ENCODE measurements around the gene MTMR4. TPM values are rescaled to one million over a fixed set of nuclear protein-coding genes. Genes with fewer than 3 reads are reported as not detected.

Gene MTMR4
- total RNA-seq, 4 donors from 2014 or later: 37.6 to 50.2 (median 38.8) TPM

GRCh38 chr17:58498177-58498828 lies 16.1 kb downstream of the MTMR4 start:
- DNase-seq (ENCODE audit: low spot score in 2 of 2): no peak
- no peak overlapping the region for H3K4me3 ChIP-seq (ENCODE audit: low read depth, poor library complexity, severe bottlenecking)
- 92 to 95% methylated on average over 6 of the region's 6 CpGs for WGBS, 2 donors
- intact Hi-C loops (cut with DNase I; ENCODE audit: low total_unique reads): no loop called here
- no peak for TF ChIP-seq POLR2A (IDR thresholded peaks at IDR 0.05)
- TF ChIP-seq, protein P1, sequence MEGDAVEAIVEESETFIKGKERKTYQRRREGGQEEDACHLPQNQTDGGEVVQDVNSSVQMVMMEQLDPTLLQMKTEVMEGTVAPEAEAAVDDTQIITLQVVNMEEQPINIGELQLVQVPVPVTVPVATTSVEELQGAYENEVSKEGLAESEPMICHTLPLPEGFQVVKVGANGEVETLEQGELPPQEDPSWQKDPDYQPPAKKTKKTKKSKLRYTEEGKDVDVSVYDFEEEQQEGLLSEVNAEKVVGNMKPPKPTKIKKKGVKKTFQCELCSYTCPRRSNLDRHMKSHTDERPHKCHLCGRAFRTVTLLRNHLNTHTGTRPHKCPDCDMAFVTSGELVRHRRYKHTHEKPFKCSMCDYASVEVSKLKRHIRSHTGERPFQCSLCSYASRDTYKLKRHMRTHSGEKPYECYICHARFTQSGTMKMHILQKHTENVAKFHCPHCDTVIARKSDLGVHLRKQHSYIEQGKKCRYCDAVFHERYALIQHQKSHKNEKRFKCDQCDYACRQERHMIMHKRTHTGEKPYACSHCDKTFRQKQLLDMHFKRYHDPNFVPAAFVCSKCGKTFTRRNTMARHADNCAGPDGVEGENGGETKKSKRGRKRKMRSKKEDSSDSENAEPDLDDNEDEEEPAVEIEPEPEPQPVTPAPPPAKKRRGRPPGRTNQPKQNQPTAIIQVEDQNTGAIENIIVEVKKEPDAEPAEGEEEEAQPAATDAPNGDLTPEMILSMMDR (IDR thresholded peaks at IDR 0.05): no peak

GRCh38 chr17:58493506-58493905 lies 20.9 kb downstream of the MTMR4 start:
- DNase-seq (ENCODE audit: low spot score in 2 of 2): no peak
- H3K4me3 ChIP-seq (ENCODE audit: low read depth, poor library complexity, severe bottlenecking): no peak overlapping the region
- no peak for TF ChIP-seq POLR2A (IDR thresholded peaks at IDR 0.05)
- TF ChIP-seq, protein P1 (IDR thresholded peaks at IDR 0.05): no peak
- 87 to 91% methylated on average over 4 of the region's 4 CpGs for WGBS, 2 donors
- intact Hi-C loops (cut with DNase I; ENCODE audit: low total_unique reads): no loop called here

DNA sequence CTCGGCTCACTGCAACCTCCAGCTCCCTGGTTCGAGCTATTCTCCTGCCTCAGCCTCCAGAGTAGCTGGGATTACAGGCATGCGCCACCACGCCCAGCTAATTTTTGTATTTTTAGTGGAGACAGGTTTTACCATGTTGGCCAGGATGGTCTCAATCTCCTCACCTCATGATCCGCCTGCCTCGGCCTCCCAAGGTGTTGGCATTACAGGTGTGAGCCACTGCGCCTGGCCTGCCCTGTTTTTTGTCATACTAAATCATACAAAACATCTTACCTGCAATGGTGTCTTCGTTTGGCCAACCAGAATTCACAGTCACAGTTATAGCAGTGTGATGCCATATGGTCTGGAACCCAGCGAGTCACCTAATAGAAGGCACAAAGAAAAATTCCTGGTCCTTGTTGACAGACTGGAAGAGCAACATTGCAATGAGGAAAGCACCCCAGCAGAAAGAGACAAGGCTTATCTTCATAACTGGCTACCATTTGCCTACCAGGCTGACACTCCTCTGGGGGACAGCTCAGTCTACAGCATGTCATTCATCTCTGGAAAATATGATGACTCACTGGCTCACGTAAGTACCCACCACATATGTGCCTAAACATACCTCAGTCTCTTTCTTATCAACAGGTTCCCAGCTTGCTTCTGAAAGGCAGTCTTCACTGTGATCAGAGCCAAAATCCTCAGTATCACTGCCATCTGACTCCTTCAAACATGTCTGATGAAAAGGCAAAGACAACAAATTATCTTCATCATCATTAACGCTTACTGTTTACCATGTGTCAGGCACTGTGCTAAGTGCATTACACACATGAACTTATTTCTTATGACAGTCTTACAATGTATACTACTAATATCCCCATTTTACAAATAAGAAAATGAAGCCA lies 22.0 kb downstream of the MTMR4 start:
- no peak for TF ChIP-seq POLR2A (IDR thresholded peaks at IDR 0.05)
- TF ChIP-seq, protein P1 (IDR thresholded peaks at IDR 0.05): no peak
- WGBS, 2 donors: 89 to 96% methylated on average over 11 of the region's 11 CpGs
- intact Hi-C loops (cut with DNase I; ENCODE audit: low total_unique reads): no loop called here
- H3K4me3 ChIP-seq (ENCODE audit: low read depth, poor library complexity, severe bottlenecking): no peak overlapping the region
- no peak for DNase-seq (ENCODE audit: low spot score in 2 of 2)

DNA sequence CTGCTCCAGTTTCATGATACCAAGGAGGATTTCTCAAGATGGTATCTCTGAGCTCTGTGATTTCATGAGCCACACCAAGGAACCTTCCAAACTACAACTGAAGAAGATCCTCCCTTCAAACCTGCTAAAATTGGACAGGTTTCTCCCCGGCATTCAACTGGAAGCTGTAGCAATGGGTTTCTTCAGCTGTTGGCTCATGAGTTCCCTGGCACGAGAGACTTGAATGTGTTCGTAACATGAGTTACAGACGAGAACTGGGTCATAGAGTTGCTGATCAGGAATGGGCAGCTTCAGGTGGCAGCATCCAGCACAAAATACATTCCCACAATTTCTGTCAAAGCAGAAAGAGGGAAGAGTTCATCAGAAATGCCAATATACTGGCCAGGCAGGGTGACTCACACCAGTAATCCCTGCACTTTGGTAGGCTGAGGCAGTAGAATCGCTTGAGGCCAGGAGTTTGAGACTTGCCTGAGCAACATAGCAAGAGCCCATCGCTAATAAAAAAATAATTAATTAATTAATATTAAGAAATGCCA lies 22.9 kb downstream of the MTMR4 start:
- intact Hi-C loops (cut with DNase I; ENCODE audit: low total_unique reads): no loop called here
- WGBS, 2 donors: 89 to 91% methylated on average over 6 of the region's 6 CpGs

GRCh38 chr17:58488428-58488890 lies 26.0 kb downstream of the MTMR4 start:
- intact Hi-C loops (cut with DNase I; ENCODE audit: low total_unique reads): no loop called here
- no peak overlapping the region for H3K4me3 ChIP-seq (ENCODE audit: low read depth, poor library complexity, severe bottlenecking)
- DNase-seq (ENCODE audit: low spot score in 2 of 2): no peak
- whole genome bisulfite sequencing, 2 donors: 89 to 91% methylated on average over 26 of the region's 26 CpGs
- TF ChIP-seq, protein P1 (IDR thresholded peaks at IDR 0.05): no peak
- no peak for TF ChIP-seq POLR2A (IDR thresholded peaks at IDR 0.05)

More for the DNA sequence above, 22.9 kb downstream of the MTMR4 start:
- H3K4me3 ChIP-seq (ENCODE audit: low read depth, poor library complexity, severe bottlenecking): no peak overlapping the region
- DNase-seq (ENCODE audit: low spot score in 2 of 2): no peak
- no peak for TF ChIP-seq POLR2A (IDR thresholded peaks at IDR 0.05)
- TF ChIP-seq, protein P1 (IDR thresholded peaks at IDR 0.05): no peak

All from lower leg skin (tissue), 4 donors.